IPS-15b (cell line): ENCODE data around the gene MPZL1.
"Not testable (repeated sequence)": the region's sequence is repeated elsewhere in the genome, so short reads cannot be mapped to it uniquely, and the experiment has no call there.

Experiments used
- H3K27me3 ChIP-seq: one replicate; pipeline ENCODE4 v1.6.1; 2013; ENCODE audit warnings: low read length; ENCODE audit not compliant: control insufficient read depth, insufficient read depth
- H3K36me3 ChIP-seq: one replicate; pipeline ENCODE4 v1.6.1; 2013; ENCODE audit warnings: low read length; ENCODE audit not compliant: control insufficient read depth, insufficient read depth
- H3K4me1 ChIP-seq: one replicate; pipeline ENCODE4 v1.6.1; 2013; ENCODE audit warnings: mild to moderate bottlenecking, low read length; ENCODE audit not compliant: control insufficient read depth, insufficient read depth
- H3K4me3 ChIP-seq: one replicate; pipeline ENCODE4 v1.5.1; 2013; ENCODE audit warnings: low read depth, low read length
- H3K9ac ChIP-seq: one replicate; pipeline ENCODE4 v1.6.1; 2013; ENCODE audit warnings: low read depth, mild to moderate bottlenecking, low read length
- H3K9me3 ChIP-seq: one replicate; pipeline ENCODE4 v1.6.1; 2013; ENCODE audit warnings: mild to moderate bottlenecking, low read length; ENCODE audit not compliant: control insufficient read depth, insufficient read depth

Gene MPZL1

DNA sequence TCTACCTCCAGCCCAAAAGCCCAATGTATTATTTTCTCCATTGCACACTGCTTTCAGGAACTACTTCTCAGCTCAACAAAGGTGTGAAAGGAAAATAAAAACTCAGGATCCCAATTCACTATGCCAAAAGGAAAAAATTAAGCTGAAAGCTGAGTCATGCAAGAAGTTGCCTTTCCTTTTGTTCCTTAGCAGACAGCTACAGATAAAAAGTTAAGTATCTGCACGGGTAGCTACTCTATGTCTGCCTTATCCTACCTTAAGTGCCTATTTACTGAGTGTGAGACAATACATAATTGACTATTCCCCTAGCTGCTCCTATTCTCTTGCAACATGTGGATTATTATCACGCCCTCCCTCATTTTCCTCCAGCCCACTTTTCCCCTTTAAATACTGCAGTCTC is 108.1 kb downstream of the MPZL1 start:
- peaks cover 7% of the 10 kb centered on the region for H3K4me1 ChIP-seq
- no peaks in the 10 kb centered on the region for H3K36me3 ChIP-seq
- no peaks in the 10 kb centered on the region for H3K9me3 ChIP-seq
- H3K9ac ChIP-seq, result no peak overlapping the region
- H3K27me3 ChIP-seq, result no peaks in the 10 kb centered on the region
- H3K4me3 ChIP-seq, result no peak overlapping the region

DNA sequence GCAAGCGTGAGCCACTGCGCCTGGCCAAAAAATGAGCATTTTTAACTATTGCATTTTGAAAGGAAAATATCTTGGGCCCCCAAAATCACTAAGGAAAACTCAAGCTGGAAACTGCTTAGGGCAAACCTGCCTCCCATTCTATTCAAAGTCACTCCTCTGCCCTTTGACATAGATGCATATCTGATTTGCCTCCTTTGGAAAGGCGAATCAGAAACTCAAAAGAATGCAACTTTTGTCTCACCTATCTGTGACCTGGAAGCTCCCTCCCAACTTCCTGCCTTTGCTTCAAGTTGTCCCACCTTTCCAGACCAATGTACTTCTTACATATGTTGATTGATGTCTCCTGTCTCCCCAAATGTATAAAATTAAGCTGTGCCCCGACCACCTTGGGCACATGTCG is 108.9 kb downstream of the MPZL1 start:
- H3K9ac ChIP-seq, H3K4me3 ChIP-seq, H3K9me3 ChIP-seq, H3K4me1 ChIP-seq, H3K36me3 ChIP-seq, H3K27me3 ChIP-seq: not testable (repeated sequence)

DNA sequence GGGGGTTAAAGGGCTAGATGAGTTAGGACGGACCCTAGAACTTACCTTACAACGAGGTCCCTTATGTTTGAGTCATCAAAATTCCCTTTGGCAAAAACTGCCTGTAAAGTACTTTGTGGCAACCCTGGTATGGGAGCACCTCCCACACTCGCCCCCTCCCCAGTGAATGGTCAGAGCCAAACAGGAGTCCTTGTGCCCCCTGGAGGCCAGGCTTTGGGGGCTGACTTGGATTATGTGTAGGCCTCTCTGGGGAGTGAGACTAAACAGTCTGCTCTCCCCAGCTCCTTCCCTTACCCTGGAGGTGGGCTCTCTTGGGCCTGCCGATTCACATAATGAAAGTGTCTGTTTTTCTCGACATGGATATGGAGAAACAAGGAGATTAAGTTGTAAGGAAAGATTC is 110.9 kb downstream of the MPZL1 start:
- Histone ChIP-seq H3K4me3 (no peak overlapping the region), H3K9ac (no peak overlapping the region), H3K4me1 (peaks cover 7% of the 10 kb centered on the region), H3K27me3 (no peaks in the 10 kb centered on the region), H3K9me3 (no peaks in the 10 kb centered on the region), H3K36me3 (no peaks in the 10 kb centered on the region)

GRCh38 chr1:167833904-167834303 is 112.1 kb downstream of the MPZL1 start:
- no peak overlapping the region for H3K4me3 ChIP-seq
- H3K4me1 ChIP-seq, result peaks cover 7% of the 10 kb centered on the region
- H3K9me3 ChIP-seq, result no peaks in the 10 kb centered on the region
- no peak overlapping the region for H3K9ac ChIP-seq
- H3K27me3 ChIP-seq, result no peaks in the 10 kb centered on the region
- no peaks in the 10 kb centered on the region for H3K36me3 ChIP-seq

DNA sequence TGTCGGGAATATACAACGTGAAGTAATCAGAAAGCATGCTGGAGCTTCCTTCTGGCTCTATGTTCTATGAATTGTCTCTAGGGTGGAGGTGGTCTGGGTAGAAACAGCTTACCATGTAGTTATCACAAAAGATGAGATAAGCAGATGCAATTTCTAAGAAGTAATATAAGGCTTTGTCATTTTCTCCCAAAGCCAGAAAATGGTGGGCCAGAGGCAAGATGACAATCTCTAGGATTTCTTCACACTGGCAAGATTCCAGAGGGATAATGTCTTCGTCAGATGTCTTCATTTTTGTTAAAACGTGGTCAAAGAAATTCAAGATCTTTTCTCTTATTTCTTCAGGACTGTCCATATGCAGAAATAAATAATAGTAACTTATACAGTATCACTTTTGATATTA is 114.4 kb downstream of the MPZL1 start:
- no peaks in the 10 kb centered on the region for H3K9me3 ChIP-seq
- no peak overlapping the region for H3K9ac ChIP-seq
- H3K27me3 ChIP-seq, result no peaks in the 10 kb centered on the region
- no peak overlapping the region for H3K4me3 ChIP-seq
- no peaks in the 10 kb centered on the region for H3K4me1 ChIP-seq
- H3K36me3 ChIP-seq, result no peaks in the 10 kb centered on the region

DNA sequence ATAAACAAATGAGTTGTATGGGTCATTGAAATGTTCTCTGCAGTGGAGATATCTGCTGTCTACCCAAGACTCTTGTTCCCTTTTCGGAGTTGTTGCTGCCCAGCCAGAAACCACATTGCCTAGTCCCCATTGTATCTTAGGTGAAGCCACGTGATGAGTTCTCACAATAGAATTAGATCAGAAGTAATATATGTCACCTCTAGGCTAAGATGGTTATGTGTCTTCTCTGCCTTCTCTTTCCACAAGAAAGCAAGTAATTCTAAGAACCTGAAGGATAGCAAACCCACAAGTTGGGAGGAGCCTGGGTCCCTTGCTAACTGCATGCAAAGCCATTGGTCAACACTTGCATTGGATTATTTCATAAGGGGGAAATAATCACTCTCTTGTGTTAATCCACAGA is 115.5 kb downstream of the MPZL1 start:
- Histone ChIP-seq H3K9ac (no peak overlapping the region), H3K4me1 (no peaks in the 10 kb centered on the region), H3K27me3 (no peaks in the 10 kb centered on the region), H3K9me3 (no peaks in the 10 kb centered on the region), H3K36me3 (no peaks in the 10 kb centered on the region), H3K4me3 (no peak overlapping the region)

GRCh38 chr1:167839009-167839408 is 117.2 kb downstream of the MPZL1 start:
- H3K9ac ChIP-seq, result no peak overlapping the region
- H3K36me3 ChIP-seq, result no peaks in the 10 kb centered on the region
- H3K4me1 ChIP-seq, result no peaks in the 10 kb centered on the region
- H3K9me3 ChIP-seq, result no peaks in the 10 kb centered on the region
- H3K27me3 ChIP-seq, result no peaks in the 10 kb centered on the region
- H3K4me3 ChIP-seq, result no peak overlapping the region
